ENCODE data around the gene NETO2.

Gene NETO2

DNA sequence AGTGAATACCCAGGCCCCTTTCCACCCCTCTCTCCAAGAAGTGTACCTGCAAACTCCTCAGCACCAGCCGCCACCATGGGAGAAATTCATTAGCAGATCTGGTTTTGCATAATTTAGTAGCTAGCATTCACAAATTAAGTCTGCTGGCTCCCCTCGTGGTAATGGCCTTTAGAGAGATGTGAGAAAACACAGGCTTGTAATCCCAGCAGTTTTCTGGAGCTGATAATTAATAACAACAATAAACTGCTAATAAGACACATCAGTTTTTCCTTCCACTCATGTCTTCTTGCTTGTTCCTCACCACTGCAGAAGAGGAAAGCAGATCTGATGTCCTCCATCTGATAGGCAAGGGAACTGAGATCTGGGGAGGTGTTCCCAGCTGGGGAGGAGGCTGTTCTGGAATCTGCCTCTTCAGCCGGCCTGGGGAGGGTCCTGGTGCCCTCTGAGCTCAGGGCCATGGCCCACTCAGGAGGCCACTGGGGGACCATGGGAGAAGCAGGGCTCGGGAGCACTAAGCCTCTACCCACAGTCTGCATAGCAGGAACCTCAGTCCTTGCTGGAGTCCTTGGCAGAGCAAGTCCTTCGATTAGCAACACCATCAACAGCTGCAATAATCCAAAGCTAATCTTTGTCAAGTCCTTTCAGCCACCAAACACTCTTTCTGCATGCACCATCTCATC, 96.1 kb downstream of the NETO2 start:
- FAIRE-seq (no peak), DNase-seq (ENCODE audit: low spot score) (no peak)

DNA sequence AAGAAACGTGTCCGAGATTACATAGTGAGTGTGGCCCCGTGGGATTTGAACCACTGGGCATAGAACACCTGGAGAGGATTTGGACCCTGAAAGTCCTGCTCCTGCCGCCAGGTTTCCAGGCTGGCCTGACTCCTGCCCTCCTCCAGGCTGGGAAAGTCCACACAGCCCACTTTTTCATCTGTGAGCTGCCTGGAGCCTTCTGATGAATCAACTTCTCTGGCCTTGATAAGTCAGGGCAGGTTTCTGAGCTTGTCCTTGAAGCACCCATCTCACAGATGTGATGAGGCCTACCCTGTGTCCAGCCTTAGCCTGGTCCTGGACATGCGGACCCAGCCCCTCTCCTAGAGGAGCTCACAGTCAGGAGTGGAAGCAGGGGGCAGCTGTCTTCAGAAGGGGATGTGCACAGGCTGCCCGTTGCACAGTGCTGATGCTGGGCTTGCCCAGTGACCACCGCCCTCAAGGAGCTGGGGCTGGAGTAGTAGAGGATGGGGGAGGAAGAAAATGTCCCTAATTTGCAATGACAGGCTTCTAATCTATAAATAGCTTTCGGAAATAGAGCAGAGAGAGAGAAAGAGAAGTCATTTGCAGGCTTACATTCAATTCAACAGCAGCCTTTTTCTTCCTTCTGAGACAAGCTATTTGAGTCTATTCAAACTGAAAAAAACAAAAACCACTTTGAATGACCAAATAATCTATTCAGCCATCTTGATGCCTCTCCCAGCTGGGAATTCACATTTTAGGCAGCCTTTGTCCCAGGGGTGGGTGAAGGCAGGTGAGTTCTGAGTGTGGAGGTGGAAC, 96.8 kb downstream of the NETO2 start:
- DNase-seq (ENCODE audit: low spot score) (no peak), FAIRE-seq (no peak)

DNA sequence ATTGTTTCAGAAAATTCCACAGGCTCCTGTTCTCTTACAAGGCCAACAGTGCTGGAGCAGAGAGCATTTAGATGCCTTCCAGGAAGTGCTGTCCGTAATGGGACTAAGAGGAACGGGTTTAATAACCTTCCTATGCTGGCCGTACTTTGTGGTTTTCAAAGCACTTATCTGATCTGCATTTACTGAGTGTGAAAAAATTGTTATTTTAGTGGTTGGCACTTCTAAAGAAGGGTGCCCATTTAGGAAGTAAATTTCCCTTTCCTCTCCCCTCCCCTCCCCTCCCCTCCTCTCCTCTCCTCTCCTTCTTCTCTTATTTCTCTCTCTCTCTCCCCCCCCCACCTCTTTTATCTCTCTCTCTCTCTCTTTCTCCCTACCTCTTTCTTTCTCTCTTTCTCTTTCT, 98.3 kb downstream of the NETO2 start:
- no peak for FAIRE-seq
- DNase-seq (ENCODE audit: low spot score), result no peak

DNA sequence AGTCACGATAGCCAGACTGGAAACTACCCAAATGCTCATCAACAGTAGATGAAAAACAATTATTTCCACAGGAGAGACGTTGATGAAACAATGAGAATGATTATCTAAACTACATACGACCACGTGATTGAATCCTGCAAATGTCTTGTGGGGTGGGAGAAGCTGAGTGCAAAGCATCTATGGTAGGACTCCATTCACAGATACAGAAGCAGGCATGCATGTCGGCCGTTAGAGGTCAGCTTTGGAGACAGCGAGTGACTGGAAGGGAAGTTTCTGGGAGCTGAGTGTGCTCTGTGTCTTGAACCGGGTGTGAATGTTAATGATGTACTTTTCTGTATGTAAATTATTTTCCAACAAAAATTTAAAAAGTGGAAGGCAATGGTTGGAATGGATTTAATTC, 98.7 kb downstream of the NETO2 start:
- FAIRE-seq (no peak), DNase-seq (ENCODE audit: low spot score) (no peak)

DNA sequence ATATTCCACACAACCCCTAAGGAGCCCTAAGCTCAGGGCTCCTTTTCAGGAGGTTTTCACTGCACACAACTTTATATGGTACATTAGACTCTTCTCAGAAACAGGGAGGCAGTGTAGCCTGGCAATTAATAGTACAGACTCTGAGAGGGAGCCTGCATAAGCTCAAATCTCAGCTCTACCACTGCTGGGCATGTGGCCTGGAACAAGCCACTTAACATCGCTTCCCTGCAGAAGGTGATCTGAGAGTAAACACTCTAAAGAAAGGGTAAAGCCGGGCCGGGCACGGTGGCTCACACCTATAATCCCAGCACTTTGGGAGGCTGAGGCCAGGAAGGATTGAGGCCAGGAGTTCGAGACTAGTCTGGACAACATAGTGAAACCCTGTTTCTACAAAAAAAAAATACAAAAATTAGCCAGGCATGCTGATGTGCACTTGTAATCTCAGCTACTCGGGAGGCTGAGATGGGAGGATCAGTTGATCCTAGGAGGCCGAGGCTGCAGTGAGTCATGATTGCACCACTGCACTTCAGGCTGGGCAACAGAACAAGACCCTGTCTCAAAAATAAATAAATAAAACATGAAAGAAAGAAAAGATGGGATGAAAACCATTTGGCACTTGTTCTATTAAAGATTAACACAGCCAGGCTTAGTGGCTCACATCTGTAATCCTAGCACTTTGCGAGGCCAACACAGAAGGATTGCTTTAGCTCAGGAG, 99.6 kb downstream of the NETO2 start:
- no peak for FAIRE-seq
- no peak for DNase-seq (ENCODE audit: low spot score)

DNA sequence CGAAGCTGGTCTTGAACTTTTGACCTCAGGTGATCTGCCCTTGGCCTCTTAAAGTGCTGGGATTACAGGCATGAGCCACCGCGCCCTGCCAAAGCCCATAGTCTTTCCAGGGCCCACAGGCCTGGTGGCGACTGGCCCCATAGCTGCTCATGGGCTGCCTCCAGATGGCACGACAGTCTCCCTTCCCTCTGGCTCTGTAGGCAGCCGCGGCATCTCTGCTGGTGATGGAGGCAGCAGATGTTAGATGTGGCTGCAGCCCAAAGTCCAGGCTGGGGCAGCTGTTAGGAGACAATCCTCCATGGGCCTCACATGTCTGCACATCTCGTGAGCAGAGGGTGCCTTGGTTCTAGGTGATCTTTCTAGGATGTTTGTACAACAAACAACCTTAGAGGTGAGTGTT, 100.5 kb downstream of the NETO2 start:
- DNase-seq (ENCODE audit: low spot score) (no peak), FAIRE-seq (no peak)

DNA sequence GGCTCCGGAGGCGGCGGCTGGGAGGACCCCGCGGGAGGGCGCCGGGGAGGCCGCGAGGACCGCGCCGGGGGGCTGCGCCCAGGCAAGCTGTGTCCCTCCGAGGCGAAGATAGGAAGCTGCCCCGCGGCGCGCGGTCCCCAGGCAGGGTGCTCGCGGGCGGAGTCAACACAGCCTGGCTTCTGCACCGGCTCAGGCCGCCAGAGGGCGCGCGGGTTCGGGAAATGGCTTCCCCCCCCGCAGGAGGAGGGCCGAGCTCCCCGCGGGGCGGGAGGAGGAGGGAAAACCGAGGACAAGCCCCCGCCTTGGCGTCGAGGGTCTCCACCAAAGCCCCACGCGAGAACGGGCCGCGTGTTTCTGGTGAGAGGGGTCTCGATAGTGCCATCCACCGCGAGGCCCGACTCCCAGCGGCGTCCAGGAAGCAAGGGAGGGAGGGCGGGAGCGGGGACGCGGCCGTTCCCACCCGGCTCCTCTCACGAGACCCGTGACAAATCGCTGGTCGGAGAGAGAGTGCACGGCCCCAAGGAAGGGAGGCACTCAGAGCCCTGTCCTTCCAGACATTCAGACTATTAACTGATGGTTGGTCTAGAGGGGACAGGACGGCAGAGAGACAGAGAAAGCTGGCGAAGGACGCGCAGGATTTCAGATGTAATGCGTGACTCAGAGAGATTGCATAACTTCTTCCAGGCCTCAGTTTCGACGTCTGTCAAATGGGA, 105.8 kb downstream of the NETO2 start:
- DNase-seq (ENCODE audit: low spot score) (peak; percentile 93), FAIRE-seq (peak; percentile 69)

DNA sequence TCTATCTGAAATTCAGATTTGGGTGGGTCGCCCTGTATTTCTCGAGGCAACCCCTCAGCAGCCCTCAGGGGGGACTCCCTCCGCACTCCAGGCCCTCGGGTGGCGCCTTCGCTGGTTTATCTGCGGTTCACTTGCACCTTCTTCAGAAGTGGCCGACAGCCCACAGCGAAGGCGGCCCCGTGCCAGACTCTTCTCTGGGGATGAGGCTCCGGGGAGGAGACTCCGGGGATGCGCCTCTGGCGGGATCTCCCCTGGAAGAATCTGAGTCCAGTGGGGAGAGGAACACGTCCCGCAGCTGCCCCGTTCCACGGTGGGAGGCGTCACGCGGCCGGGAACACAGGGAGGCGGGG, 106.4 kb downstream of the NETO2 start:
- DNase-seq (ENCODE audit: low spot score), result peak; percentile 62
- FAIRE-seq, result no peak

DNA sequence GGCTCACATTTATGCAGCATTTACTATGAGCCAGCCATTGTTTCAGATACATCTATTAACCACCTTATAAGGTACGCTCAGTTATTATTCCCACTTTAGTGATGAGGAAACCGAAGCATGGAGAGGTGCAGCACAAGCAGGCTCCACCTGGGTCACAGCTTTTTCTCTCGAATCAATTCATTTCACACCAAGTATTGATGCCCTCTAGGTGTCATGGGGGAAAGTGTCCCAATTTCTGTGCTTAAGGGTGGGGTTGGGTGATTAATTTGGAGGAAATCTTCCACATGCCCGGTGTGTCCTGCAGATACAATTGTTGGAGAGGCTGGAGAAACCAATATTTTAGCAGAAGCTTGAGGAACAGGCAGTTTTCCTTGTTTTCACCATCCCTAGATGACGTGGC, 107.5 kb downstream of the NETO2 start:
- FAIRE-seq (no peak), DNase-seq (ENCODE audit: low spot score) (no peak)

DNA sequence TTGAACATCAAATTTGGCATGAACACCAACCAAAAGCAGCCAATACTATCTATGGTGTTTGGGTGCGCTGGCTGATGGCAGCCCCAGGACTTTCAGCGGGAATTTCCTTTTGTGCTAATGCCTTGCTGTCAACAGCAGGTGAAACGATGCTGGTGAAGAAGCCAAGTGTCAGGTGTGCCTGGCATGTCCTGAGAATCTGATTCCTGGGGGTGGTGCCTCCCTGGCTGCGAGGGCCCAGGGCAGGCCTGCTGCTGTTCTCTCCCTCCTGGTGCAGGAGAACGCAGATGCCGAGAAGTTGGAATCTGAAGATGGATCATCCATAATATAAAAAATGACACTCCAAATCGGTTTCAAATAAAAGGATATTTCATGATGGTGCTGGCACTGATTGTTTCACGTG, 108.3 kb downstream of the NETO2 start:
- DNase-seq (ENCODE audit: low spot score) (no peak), FAIRE-seq (peak; percentile 56)

DNA sequence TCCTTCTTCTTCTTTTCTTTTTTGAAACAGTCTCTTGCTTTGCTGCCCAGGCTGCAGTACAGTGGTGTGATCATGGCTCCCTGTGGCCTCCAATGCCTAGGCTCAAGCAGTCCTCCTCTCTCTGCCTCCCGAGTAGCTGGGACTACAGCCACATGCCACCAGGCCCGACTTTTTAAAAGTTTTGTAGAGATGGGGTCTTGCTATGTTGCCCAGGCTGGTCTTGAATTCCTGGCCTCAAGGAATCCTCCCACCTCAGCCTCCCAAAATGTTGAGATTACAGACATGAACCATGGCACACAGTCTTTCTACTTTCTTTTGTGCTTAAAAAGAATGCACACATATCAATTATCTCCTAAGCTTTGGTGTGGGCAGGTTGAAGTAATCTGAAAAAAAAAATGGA, 109.3 kb downstream of the NETO2 start:
- no peak for DNase-seq (ENCODE audit: low spot score)
- FAIRE-seq, result no peak

DNA sequence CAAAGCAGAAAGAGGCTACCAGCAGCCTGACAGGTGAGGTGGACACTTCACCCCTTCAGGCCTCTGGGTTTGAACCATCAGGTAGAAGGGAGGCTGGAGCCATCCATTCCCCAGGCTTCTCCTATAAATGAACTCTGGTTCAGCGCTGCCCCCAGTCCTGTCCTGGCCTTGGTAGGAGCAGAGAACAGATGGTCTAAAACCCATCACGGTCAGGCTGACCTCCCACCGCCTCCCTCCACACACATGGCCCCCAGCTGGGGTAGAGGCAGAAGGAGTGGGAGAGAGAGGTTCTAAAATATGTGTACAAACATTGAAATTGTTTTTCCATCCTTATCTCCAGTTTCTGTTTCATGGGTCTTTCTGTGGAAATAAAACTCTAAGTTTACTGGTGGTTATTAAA, 110.6 kb downstream of the NETO2 start:
- FAIRE-seq (no peak), DNase-seq (ENCODE audit: low spot score) (no peak)

DNA sequence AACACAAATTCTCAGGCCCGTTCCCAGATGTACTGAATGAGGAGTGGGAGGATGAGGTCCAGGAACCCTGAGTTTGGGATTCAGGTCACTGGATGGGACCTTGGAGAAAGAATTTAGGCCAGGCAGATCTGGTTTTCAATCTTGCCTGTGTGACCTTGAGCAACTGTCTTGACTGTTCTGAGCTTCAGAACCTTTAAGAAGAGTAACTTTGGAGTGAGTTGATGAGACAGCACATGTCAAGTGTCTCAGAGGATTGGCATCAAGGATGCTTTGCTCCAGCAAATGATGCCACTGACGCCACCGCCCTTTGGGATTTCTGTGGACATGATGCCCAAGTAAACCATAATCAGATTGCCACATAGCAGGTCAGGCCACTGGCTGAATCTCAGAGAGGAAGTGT, 114.0 kb downstream of the NETO2 start:
- no peak for FAIRE-seq
- no peak for DNase-seq (ENCODE audit: low spot score)

DNA sequence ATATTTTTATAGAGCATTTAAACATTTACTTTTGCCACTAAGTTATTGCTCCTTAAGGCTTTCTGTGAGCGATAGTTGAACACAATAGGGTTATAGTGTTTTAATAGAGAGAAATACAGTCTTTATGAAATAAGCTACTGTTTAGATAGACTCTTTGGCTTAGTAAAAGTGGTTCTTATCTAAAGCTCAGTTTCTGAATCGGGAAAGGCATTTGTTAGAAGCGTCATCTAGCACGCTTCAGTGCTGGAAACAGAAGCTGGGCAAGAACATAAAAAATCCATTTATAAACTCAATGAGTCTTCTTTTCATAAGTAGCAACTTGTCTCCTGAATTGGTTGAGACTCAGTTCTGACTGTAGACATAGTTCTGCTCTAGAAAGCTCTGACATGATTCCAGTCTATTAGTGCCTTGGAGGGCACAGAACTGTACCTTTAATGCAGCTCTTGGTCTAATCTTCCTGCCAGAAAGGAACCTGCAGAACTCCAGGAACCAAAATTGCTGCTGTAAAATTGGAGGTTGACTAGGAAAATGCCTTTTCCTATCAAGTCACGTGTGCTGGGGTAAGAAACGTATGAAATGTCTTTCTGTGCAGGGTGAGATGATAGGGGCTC, 114.9 kb downstream of the NETO2 start:
- DNase-seq (ENCODE audit: low spot score) (no peak), FAIRE-seq (no peak)

Data from urothelium cell line (cell line).